ENCODE measurements around the gene SH2D6.
"Not testable (repeated sequence)": the region's sequence is repeated elsewhere in the genome, so short reads cannot be mapped to it uniquely, and the experiment has no call there.

Gene SH2D6

DNA sequence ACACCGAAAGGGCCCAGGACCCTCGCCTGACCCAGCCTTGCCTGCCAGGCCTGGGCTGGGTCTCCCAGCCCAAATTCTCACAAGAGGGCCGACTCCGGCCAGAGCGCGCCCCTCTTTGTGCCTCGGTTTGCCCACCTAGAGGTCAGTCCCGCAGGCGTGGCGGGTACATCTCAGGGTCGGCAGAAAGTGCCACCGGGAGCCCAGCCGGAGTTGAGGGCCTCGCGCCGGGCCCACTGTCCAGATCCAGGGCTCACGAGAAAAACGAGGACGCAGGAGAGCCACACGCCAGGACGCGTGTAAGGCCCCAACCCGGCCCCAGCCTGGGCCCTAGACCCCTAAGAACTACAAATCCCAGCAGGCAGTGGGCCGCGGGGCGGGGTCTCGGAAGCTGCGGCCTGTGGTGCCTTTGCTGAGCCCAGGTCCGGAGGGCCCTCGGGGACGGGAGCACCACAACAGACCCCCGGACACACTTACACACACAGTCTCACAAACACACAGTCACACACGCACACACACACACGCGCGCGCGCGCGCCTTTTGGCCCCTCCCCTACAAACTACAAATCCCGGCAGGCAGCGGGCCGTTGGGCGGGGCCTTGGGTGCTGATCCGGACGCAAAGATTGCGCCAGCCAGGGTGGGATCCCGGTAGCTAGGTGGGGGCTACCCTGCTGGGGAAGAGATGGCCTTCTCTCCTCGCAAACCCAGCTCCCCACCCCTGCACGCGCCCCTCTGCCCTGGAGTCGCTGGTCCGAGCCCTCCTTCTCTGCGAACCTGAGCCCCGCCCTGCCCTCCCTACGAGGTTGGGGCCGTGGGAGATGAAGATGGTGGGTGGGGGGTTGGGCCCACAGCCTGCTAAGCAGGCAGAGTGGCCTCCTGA is at the start of gene SH2D6:
SH2D6 (plus strand) TSS at position 583 of the 877 bp plus-strand sequence. CDS start 10,752 bp downstream, outside the sequence.
- DNase-seq: peak; percentile 90

DNA sequence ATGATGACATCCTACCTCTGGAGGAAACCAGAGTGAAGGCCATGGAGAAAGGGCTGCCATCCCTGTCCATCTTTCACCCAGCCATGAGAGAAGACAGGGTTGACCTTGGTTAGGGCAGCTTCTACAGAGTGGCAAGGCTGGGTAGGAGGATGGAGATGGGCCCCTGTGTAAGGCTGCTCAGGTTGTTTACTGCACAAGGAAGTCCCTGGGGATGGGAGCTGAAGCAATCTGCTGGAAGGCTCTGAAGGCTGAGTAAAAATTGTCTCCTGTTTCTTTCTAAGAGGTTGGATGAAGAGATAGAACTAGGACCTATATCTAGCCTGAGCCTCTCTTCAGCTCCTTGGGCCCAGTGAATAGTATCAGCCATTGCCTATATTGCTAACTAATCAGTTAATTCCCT is 49.6 kb upstream of the SH2D6 start:
- no peak for DNase-seq

DNA sequence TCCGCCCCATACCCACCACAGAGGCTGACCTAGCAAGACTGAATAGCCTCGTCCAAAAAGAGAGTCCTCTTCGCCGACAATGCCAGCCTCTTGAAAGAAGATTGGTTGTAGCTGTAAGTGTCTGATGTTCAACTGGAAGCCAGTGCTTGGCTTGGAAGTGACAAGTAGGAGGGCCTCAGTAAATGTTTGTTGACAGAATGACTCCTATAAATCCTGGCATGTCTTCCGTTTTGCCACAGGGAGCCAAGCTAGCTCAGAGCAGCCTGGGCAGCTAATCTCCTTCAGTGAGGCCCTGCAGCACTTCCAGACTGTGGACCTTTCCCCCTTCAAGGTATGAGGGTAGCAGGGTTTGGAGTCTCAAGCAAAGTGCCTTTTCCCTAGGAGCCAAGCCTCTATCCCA is 49.0 kb upstream of the SH2D6 start:
- no peak for DNase-seq

DNA sequence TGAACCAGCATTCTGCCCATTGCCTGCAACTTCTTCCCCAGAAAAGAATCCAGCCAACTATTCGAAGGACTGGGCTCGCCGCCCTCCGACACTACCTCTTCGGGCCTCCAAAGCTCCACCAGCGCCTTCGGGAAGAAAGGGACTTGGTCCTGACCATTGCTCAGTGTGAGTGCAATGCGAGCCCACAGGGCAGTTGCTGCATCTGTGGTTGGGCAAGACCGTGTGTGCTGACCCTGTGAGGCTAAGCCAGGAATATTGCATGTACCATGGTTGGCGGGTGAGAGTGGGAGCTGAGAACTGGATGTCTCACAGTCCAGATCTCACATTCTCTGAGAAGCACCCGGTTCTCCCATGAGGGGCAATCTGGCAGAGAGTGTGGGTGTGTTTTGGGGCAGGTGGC is 47.5 kb upstream of the SH2D6 start:
- no peak for DNase-seq

DNA sequence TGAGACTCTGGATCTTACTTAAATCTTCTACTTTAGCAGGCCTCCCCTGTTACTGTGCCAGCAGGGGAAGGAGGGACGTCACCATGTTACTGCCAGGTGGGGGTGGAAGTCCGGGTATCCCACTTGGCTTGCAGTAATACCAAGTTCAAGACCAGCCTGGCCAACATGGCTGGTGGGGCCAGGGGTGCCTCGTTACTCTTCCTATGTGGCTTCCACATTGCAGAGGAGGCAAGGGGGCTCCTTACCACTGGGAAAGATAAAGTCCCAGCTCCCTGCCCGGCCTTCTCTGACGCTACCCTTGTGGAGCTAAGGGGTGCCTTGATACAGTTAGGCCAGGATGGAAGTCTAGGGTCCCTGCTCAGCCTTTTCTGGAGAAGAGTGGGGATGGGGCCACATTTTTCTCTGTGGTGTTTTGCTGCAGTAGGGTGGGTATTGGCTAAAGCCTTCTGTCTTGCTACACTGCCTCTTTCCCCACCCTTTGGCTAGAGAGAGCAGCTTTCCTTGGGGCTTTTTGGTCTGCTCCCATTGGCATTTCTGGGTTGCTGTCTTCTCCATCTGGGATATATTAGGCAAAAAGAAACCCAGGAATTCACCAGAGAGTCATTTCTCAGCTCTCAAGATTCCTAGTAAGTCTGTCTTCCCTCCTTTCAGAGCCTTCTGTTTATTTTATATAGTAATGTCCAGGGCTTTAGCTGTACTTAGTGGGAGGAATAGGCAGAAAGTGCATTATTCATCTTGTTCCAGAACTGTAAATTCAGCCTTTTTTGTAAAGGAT is 42.0 kb upstream of the SH2D6 start:
- no peak for DNase-seq

DNA sequence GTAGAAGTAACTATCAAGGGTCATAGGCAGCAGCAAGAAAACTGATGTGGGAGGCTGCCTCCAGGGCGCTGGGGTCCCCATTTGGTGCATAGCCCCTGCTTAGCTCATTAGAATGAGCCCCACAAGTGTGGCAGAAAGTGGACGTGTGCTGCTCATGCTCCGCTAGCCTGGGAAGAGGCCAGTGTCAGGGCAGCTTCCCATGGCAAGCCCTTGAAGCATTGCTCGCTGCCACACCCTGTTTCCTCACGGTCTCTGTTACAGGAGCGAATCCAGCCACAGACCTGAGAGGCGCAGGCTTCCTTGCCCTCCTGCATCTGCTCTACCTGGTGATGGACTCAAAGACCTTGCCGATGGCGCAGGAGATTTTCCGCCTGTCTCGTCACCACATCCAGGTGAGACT is 41.4 kb upstream of the SH2D6 start:
- DNase-seq: no peak

DNA sequence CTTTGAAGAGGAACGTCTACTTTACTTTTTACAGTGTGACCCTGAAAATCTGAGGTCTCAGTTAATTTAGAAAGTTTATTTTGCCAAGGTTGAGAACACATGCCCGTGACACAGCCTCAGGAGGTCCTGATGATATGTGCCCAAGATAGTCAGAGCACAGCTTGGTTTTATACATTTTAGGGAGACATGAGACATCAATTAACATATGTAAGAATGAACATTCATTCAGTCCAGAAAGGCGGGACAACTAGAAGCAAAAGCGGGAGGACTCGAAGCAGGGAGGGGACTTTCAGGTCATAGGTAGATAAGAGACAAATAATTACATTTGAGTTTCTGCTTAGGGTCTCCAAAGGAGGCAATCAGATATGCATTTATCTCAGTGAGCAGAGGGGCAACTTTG is 40.3 kb upstream of the SH2D6 start:
- DNase-seq: no peak

DNA sequence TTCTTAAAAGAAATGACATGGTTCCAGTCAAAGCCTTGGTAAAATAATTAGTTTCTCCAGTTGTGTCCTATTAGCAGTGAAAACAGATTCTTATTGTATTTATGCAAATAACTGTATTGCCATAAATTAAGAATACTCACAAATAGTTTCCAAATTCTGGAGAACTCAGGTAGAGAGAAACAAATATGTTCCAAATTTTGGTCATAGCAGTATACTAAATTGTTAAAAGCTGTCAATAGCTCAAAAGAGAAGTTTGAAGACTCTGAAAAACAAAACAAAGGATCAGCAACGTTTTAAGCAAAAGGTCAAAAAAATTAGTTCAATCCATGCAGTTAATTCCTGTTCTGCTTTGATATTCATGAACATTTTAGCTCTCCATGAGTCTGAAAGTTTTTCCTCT is 38.5 kb upstream of the SH2D6 start:
- DNase-seq: no peak

DNA sequence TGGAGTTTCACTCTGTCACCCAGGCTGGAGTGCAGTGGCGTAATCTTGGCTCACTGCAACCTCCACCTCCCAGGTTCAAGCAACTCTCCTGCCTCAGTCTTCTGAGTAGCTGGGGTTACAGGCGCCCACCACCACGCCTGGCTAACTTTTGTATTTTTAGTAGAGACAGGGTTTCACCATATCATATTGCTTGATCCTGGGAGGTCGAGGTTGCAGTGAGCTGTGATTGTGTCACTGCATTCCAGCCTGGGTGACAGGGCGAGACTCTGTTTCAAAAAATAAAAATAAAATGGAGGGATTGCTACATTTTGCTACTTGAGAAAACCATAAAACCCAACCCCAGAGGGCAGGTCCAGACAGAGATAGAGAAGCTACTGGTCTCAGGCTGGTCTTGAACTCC is 35.4 kb upstream of the SH2D6 start:
- not testable (repeated sequence) for DNase-seq

DNA sequence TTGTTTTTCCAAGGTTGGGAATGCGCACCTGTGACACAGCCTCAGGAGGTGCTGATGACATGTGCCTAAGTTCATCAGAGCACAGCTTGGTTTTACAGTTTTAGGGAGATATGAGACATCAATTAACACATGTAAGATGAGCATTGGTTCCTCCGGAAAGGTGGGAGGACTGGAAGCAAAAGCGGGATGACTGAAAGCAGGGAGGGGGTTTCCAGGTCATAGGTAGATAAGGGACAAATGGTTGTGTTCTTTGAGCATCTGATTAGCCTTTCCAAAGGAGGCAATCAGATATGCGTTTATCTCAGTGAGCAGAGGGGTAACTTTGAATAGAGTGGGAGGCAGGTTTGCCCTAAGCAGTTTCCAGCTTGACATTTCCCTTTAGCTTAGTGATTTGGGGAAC is 34.7 kb upstream of the SH2D6 start:
- no peak for DNase-seq

DNA sequence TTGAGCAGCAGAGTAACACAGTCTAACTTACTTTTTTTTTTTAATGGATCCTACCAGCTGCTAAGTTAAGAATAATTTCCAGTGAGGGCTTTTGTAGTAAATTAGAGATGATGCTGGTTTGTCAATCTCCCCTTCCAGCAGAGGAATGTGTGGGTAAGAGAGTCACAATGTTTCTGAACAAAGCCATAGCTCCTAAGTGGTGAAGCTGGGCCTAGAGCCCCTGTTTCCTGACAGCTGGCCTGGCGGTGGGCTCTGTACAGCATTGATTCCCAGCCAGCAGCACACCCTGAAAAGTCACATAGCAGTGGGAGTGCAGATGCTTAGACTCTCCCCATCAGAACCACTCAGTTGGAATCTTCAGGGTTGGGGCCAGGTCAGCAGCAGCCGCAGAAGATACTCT is 32.8 kb upstream of the SH2D6 start:
- DNase-seq: no peak

DNA sequence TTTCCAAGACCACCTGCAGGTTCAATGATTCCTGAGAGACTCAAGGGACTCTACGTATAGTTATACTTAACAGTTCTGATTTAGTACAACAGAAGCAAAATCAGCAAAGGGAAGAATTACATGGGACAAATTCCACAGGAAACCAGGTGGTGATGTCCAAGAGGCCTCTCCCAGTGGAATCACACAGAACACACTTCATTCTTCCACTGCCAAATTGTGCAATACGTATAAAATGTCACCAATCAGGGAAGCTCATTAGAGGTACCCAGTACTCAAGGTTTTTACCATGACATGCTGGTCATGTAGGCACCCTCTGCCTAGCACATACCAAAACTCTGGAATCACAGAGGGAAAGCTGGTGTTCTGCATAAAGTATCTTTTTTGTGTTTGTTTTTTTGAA is 30.8 kb upstream of the SH2D6 start:
- DNase-seq: no peak

DNA sequence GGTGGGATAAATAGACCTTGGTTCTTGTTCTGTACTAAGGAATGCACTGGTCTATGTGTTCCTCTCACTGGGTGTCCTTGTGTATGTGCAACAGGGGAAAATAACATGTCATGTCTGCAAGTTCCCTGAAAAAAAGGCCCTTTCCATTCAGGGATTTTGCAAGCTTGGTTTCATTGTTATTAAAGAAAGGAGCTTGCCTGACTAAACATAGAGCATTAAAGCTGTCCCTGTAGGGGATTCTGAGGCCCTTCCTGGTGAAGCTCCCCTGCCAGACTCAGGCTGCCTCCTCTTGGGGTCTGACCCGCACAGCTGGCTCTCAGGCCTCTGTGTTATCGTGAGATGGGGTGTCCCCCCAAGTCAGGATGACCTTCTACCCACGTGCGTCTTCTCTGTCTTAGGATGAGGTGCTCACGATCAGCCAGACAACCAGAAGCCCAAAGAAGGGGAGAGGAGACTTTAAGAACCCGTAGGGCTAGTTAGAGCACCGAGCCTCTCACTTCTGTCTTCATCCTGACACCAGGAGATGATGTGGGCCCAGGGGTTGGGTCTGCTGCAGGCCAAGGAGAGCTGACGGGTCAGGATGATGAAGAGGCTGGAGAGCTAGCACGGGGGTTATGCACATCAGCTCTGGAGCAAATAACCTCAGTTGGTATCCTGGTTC is 29.5 kb upstream of the SH2D6 start:
- DNase-seq: no peak

DNA sequence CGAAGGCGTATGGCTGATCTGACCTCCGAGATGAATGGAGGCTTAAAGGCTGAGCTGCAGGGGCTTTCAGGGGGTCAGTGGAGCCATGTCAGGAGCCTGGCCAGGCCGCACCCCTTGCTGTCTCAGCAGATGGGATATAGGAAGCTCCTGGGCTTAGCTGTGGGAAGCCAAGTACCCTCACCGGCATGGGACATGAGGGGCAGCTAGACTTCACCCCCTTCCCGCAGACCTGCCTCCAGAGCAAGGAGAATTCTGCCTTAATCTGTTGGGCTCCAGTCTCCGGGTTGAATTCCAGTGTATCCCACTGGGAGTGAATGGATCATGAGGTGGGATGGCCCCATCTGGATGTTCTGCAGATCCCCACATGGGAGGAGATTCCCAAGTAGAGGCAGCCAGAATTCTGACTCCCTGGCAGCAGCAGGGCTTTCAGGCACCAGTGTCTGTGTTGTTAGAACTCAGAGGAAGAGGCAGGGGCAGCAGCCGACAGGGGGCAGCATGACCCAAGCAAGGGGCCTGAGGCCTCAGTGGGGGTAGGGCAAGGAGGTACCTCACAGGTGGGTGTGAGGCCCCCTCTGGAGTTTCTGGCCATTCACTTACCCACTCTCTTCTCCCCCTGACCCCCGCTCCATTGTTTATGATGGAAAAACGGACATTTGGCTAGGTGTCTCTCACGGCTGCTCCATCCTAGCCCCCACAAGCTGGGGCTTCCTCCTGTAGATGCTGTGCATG is 27.4 kb upstream of the SH2D6 start:
- peak; percentile 77 for DNase-seq

DNA sequence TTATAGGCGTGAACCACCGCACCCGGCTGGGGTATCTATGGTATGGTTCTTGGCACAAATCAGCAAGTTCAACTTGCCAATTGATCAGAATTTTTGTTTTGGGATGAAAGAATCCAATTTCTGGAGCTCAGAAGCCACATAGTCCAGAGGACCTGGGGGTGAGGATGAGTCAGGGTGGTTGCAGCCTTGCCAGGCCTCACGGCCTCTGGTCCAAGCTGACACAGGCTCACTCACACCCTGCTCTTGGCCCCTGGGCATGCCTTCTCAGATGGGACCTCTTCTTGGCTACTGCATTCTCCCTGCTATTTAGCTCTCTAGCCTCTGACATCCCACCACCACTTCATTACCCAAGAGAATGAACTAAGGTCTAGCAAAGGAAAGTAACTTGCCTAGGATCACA is 24.7 kb upstream of the SH2D6 start:
- no peak for DNase-seq

DNA sequence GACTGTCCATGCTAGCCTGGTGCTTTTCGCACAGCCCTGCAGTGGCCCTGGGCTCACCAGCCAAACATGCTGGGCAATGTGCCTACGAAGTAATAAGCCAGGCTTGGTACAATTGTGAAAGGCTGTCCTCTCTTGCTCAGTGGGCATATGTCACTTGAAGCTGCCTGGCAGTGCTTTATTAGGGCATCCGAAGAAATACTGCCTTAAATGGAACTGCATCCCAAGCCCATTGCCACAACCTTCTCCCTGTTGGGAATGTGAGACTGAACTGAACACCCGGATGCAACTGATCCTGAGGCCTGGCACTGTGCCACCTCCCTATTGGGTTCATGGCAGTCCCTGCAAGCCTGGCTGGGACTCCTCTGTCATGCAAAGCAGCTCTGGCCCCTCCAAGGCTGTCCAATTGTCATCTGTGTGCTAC is 24.2 kb upstream of the SH2D6 start:
- DNase-seq: no peak

DNA sequence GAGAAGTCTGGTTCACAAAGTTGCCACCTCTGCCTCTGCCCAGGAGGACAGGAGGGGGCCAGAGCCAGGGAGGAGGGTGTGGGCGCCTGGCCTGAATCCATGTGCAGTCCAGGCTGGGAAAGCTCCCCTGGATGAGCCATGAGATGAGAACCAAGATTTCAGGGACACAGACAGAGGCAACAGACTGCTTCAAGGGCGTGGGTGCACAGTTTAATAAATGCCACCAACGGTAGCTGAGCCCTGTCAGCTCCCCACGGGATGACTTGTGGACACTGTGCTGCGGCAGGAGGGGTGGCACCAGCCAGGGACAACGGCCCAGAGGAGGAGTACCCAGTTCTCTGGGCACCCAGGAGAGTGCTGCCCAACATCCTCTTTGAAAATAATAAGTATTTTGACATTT is 23.5 kb upstream of the SH2D6 start:
- DNase-seq: no peak

DNA sequence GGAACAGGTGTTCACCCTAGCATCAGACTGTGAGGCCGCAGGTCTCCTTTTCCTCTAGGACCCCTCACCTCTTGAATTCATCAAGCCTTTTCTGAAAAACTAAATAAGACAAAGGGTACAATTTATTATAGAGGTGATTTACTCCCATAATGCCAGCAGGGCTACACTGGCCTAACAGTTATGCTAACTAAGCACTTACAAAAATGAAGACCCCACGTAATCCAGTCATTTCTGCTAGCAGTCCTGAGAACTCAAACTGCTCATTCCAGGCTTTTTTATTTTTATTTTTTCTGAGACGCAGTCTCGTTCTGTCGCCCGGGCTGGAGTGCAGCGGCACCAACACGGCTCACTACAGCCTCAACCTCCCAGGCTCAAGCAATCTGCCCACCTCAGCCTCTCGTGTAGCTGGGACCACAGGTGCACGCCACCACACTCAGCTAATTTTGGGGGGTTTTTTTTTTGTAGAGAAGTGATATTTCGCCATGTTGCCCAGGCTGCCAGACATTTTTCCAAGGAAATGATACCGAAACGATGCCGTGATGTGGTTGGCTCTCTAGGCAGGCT is 22.5 kb upstream of the SH2D6 start:
- DNase-seq: no peak

DNA sequence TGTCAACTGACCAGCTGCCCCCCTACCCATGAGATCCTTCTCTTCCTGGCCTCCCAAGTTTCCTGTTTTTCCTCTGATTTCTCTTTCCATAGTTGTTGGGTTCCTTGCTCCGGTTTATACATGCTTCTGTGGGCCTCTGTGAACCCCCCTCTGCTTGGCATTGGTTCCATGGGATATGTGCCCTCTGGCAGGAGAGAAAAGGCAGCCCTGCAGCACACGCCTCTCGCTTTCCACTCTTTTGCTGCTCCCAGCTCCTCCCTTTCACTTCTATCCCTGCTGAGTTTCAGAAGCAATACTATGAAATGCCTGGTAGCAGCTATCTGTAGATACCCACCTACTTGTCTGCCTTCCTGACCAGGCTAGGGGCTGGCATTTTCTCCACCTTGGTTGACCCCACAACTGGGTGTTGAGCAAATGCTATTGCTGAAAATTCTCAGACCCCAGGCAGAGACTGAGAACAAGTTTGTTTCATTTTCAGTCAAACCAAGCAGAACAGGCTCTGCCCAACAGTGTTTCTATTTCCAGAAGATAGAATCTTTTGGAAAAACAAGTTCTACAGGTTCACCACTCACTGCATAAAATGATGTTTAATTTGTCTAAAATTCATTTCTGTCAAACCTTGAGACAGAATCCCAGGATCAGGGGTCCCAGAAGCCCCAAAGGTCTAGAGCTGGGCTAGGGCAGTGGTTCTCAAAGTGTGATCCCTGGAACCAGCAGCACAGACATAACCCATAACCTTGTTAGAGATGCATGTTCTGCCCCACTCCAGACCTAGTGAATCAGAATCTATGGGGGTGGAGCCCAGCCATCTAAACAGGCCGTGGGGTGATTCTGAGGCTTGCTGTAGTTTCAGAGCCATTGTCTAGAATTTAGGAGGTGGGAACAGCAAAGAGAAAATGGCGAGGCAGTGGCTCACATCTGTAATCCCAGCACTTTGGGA is 21.7 kb upstream of the SH2D6 start:
- no peak for DNase-seq

DNA sequence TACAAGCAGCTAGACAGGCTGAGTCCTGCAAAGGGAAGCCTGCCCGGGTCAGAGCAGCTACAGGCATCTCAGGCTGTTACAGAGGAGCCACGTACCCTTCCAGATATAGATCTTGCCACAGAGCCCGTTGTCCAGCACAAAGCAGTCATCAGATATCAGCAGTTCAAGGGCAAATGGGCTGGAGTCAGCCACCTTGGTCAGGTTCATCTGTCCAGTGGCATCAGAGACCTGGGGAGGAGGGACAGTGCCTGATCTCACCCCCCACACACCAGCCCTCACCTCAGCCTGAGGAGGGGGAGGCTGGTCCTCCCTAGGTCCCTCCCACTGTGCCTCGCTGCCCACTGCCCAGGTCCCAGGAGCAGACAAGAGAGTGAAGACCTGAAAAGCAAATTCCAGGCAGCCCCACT is 20.6 kb upstream of the SH2D6 start:
- DNase-seq: no peak

DNA sequence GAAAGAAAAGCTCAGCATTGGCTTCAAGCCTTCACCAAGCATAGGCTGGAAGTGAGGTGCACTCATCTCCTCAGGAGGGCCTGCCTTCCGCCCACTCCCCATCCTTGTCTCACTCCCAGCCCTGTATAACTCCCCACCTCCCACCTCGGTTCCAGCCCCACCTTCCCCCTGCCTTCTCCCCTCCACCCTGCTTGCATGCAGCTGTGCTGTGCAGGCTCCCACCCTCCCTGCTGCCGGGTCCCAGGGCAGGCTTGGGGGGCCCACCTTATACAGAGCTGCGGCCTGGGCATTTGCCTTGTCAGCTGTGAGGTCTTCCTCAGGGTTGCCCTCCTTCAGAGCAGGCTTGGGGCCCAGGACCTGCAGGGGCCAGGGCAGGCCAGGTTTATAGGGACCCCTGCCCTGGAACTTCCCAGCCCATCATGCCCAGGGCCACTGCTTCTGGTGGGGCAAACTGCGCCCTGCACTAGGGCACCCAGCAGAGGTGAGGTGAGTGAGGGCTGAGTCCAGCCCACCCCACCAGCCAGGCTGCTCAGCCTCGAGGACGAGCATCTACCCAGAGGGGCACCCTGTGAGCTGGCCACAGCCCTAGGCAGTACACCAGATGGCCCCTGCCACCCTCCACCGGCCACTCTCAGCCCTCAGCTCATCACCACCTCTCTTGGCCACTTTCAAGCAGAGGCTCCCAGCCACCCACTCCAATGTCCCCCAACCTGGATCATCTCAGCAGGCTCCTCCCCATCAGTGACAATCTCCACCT is 19.9 kb upstream of the SH2D6 start:
- DNase-seq: no peak

Data from activated CD4-positive, alpha-beta T cell treated with anti-CD3 and anti-CD28 coated beads, Interleukin-2, Interleukin-6, amounts not matched to agents 100 ng/mL and 50 ng/mL, durations not matched to agents 16 hours and 8 hours (primary cell).